ENCODE data around the gene ABCG1. TPM values are rescaled to one million over a fixed set of nuclear protein-coding genes. Genes with fewer than 3 reads are reported as not detected.

The ABCG1 gene
- total and polyA plus RNA-seq, 2 of the 4 experiments (the other 2 are of a cell fraction): 0.19 to 0.36 TPM

DNA sequence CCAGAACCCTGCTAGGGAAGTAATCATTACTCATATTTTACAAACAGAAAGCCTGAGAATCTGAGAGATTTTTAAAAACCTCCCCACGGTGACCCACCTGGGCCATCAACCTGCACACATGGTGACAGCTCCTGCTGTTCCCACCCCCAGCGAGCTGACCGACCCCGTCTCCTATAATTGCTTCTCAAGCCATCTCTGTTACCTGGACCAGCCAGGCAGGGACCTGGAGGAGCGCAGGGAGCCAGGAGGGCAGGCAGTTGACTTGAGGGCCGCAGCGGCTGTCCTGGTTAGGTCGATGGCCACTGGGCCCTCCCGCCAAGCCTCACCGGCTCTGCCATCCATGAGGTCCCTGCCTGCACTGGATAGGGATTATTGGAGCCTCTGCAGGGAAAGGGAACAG lies 124.2 kb downstream of the ABCG1 start:
- no peak overlapping the region for H3K9ac ChIP-seq (ENCODE audit: low read depth, low read length)
- no peak overlapping the region for H2BK5ac ChIP-seq (ENCODE audit: low read depth, low read length, poor library complexity, severe bottlenecking)
- no peak overlapping the region for H3K23ac ChIP-seq (ENCODE audit: low read depth, low read length)
- ATAC-seq (ENCODE audit: low read depth) (no peak), DNase-seq (no peak)
- H3K9me1 ChIP-seq (ENCODE audit: insufficient read depth, low read length): no peaks in the 10 kb centered on the region; the same call in 1 of the 2 replicates
- no peak overlapping the region for H4K8ac ChIP-seq (ENCODE audit: low read depth in 2 of 2, low read length in 2 of 2)
- H3K9me3 ChIP-seq (ENCODE audit: control insufficient read depth, insufficient read depth, low read length): no peaks in the 10 kb centered on the region
- H4K20me1 ChIP-seq (ENCODE audit: insufficient read depth, low read length): no peaks in the 10 kb centered on the region
- ChIA-PET POLR2A (ENCODE audit: unreplicated experiment) (no interaction called here), CTCF (no interaction called here)
- H4K5ac ChIP-seq (ENCODE audit: low read depth, low read length): no peak overlapping the region
- H3K4me2 ChIP-seq (ENCODE audit: low read depth, low read length): no peak overlapping the region
- no peak overlapping the region for H2BK120ac ChIP-seq (ENCODE audit: low read depth, low read length)
- no peaks in the 10 kb centered on the region for H3K79me1 ChIP-seq (ENCODE audit: low read depth in 1 of 2, low read length in 2 of 2)
- no peak overlapping the region for H3K56ac ChIP-seq (ENCODE audit: extremely low read depth, insufficient read depth, low read length)
- H3K4ac ChIP-seq (ENCODE audit: low read depth, low read length): no peak overlapping the region
- no peak overlapping the region for H3K4me3 ChIP-seq (ENCODE audit: insufficient read depth, low read depth, low read length)
- WGBS, 2 experiments (ENCODE audit: extremely low coverage in 2 of 2, insufficient read length in 1 of 2): 67% methylated on average over 6 of the region's 10 CpGs; no CpG with 5 or more reads in 1 of the 2 experiments
- no peak overlapping the region for H2BK15ac ChIP-seq (ENCODE audit: low read depth, low read length)
- intact Hi-C loops (cut with micrococcal nuclease): no loop called here
- no peaks in the 10 kb centered on the region for H3K36me3 ChIP-seq (ENCODE audit: control insufficient read depth, insufficient read depth, low read length)
- H3K4me1 ChIP-seq (ENCODE audit: control insufficient read depth, insufficient read depth, low read length): no peaks in the 10 kb centered on the region
- in situ Hi-C loops (cut with MboI; ENCODE audit: low sequenced_read_pairs): no loop called here
- no peak overlapping the region for H3K14ac ChIP-seq (replicated peaks; ENCODE audit: low read depth, low read length)
- no peak overlapping the region for H3K27ac ChIP-seq (ENCODE audit: insufficient read depth, low read length)
- no TSS peak for BruUV-seq (replicated peaks)
- H4K91ac ChIP-seq (ENCODE audit: insufficient read depth, low read depth, low read length): no peak overlapping the region
- no peak overlapping the region for H2BK20ac ChIP-seq (ENCODE audit: low read depth, low read length)
- H2AK5ac ChIP-seq (ENCODE audit: low read depth, low read length): no peak overlapping the region
- H3K18ac ChIP-seq (ENCODE audit: low read depth, low read length): no peak overlapping the region
- dilution Hi-C loops (cut with HindIII; ENCODE audit: low sequenced_read_pairs, unreplicated experiment): no loop called here
- H2AK9ac ChIP-seq (replicated peaks; ENCODE audit: low read depth, low read length, poor library complexity): no peak overlapping the region
- TF ChIP-seq MAZ (IDR thresholded peaks at IDR 0.05; ENCODE audit: borderline replicate concordance, low read depth, low read length) (no peak), NFE2L2 (IDR thresholded peaks at IDR 0.05; ENCODE audit: low read depth, low read length) (no peak), MAFK (IDR thresholded peaks at IDR 0.05; ENCODE audit: low read depth, low read length) (no peak), RCOR1 (IDR thresholded peaks at IDR 0.05; ENCODE audit: insufficient replicate concordance, low read length) (no peak), SMC3 (IDR thresholded peaks at IDR 0.05; ENCODE audit: low read depth, low read length) (no peak), RFX5 (IDR thresholded peaks at IDR 0.05; ENCODE audit: low read depth, low read length) (no peak), BHLHE40 (IDR thresholded peaks at IDR 0.05; ENCODE audit: low read depth, low read length) (no peak), CEBPB (IDR thresholded peaks at IDR 0.05; ENCODE audit: low read depth, low read length) (no peak)
- TF ChIP-seq, protein P1, sequence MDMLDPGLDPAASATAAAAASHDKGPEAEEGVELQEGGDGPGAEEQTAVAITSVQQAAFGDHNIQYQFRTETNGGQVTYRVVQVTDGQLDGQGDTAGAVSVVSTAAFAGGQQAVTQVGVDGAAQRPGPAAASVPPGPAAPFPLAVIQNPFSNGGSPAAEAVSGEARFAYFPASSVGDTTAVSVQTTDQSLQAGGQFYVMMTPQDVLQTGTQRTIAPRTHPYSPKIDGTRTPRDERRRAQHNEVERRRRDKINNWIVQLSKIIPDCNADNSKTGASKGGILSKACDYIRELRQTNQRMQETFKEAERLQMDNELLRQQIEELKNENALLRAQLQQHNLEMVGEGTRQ (IDR thresholded peaks at IDR 0.05; ENCODE audit: low read depth, low read length): no peak
- TF ChIP-seq, protein P2, sequence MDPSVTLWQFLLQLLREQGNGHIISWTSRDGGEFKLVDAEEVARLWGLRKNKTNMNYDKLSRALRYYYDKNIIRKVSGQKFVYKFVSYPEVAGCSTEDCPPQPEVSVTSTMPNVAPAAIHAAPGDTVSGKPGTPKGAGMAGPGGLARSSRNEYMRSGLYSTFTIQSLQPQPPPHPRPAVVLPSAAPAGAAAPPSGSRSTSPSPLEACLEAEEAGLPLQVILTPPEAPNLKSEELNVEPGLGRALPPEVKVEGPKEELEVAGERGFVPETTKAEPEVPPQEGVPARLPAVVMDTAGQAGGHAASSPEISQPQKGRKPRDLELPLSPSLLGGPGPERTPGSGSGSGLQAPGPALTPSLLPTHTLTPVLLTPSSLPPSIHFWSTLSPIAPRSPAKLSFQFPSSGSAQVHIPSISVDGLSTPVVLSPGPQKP (IDR thresholded peaks at IDR 0.05; ENCODE audit: borderline replicate concordance, low read depth, low read length): no peak
- H3K27me3 ChIP-seq (ENCODE audit: control insufficient read depth, insufficient read depth, low read length): peaks cover 16% of the 10 kb centered on the region
- H2AFZ ChIP-seq (replicated peaks; ENCODE audit: low read length, poor library complexity): no peak overlapping the region
